GM19193 (cell line): ENCODE data around the gene HOXC9.

Experiments used
- POLR2A ChIP-seq: IDR thresholded peaks from 4 replicates; pipeline ENCODE4 v1.6.1; 2011; ENCODE audit not compliant: insufficient read depth, insufficient read length; ENCODE audit errors: extremely low read depth

Gene HOXC9

DNA sequence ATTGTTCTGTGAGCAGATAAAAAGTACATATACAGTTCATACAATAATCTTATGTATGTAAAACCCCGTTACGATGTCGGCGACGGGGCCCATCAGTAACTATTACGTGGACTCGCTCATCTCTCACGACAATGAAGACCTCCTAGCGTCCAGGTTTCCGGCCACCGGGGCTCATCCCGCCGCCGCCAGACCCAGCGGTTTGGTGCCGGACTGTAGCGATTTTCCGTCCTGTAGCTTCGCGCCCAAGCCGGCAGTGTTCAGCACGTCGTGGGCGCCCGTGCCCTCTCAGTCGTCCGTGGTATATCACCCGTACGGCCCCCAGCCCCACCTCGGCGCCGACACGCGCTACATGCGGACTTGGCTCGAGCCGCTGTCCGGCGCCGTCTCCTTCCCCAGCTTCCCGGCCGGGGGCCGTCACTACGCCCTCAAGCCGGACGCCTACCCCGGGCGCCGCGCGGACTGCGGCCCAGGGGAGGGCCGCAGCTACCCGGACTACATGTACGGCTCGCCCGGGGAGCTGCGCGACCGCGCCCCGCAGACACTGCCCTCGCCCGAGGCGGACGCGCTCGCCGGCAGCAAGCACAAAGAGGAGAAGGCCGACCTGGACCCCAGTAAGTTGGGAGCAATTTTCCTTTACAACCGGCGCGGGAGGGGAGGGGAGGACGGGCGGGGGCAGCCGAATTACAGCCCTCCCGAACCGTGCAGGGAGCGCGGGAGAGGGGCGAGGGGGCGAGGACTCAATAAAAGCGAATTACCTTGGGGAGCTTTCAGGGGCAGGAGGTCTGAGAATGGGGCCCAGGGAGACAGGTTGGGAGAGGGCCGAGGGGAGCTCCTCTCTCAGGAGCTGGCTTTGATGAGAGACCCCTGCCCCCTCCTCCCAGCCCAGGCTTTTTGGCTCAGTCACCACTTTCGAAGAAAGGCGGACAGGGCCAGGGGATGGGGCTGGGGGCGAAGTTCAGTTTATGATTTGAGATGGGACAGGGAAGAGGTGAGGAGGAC lies at the start of gene HOXC9:
HOXC9 (plus strand) TSS at position 46 of the 999 bp plus-strand sequence; CDS start at position 74, 28 bp downstream.
- no peak for TF ChIP-seq POLR2A

DNA sequence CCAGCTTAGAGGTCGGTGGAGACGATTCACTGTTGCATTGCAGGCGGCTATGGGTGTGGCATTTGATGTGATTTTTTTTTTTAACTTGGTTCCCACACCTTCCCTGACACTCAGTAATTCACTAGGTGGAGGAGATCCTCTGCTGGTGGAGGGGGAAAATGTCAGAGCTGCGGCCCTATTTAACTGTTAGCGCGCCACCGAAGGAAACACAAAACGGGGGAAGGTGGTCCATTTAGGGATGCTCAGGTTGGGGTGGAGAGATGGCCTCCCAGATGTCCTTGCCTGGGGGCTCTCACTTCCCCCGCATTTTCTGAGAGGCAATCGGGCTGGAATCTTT lies 49.6 kb upstream of the HOXC9 start:
- no peak for TF ChIP-seq POLR2A

DNA sequence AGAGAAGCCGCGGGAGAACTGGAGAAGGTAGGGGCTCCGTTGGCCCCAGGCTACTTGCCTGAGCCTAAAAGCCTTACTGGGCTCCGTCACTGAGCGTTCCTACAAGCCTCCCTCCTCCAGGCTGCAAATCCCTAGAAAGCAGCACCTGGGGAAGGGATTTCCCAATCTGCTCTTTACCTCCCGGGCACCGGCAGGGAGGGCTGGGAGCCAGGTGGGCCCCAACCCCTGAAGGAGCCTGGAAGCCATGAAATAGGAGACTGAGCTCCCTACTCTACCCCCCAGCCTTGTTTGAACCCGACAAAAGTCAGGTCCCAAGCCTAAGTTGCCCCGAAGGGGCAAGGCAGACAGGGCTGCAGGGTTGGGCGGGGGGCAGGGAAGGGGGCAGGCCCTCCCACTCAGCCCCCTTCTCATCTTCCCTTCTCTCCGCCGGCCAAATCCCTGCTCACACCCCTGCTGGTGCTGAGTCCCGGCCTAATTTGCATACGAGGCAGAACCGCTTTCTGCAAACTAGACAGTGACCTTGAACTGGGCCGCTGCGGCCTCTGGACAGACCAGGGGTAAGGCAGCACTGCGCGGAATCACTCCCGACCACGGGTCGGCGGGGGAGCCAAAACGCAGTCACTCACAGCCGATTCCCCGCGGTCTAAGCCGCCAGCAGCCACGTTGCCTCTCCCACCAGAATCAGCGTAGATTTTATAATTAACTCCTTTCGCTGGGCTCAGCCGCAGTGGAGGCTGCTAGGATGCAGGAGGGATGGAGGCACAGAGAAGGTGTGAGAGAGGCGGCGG lies 49.0 kb upstream of the HOXC9 start:
- TF ChIP-seq POLR2A, result no peak

DNA sequence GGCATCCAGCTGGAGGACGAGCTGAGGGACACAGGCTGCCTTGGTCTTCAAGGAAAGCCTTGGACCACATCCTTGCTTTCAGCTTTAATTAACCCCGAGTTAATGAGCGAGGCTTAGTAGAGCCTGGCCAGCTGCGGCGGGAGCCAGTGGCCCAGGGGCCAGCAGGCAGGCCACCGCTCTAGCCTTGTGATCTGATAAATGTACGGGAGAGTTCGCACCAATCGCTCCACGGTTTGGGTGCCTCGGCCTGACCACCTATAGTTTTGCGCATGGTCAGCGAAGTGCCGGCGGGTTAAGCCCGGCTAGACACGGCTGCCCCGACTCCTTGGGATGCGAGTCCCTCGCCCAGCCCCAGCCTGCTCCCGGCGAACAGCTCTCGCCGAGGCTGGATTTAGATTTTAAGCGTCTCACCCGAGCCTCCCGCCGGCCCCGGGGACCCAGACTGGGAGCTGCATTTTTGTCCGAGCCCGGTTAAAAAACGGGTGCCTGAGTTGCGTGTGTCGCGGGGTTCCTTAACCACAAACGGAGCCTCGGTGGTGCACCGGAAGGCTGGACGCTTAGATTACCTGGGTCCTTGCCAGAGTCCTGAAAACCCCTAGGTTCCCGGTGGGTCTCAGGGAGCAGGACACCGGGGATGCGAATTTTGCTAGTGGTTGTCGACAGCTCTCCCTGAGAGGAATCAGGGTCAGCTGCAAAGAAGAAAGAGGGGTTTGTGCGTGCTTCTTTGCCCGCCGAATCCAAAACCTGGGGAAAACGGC lies 48.2 kb upstream of the HOXC9 start:
- no peak for TF ChIP-seq POLR2A

DNA sequence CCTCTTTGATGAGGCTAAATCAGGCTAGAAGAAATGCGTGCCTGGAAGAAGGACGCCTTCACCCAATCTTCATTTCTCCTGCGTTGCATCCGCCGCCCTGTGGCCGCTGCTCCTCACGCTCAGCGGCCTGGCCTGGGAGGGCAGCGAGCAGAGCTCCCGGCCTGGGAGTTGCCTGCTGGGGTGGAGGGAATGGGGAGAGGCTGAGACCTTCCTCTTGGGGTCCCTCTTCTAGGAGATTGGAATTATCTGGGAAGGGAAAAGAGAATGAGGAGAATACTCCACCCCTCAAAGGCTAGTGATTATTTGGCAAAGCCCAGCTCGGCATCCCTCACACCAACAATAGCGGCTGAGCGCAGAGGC lies 47.6 kb upstream of the HOXC9 start:
- TF ChIP-seq POLR2A, result no peak

DNA sequence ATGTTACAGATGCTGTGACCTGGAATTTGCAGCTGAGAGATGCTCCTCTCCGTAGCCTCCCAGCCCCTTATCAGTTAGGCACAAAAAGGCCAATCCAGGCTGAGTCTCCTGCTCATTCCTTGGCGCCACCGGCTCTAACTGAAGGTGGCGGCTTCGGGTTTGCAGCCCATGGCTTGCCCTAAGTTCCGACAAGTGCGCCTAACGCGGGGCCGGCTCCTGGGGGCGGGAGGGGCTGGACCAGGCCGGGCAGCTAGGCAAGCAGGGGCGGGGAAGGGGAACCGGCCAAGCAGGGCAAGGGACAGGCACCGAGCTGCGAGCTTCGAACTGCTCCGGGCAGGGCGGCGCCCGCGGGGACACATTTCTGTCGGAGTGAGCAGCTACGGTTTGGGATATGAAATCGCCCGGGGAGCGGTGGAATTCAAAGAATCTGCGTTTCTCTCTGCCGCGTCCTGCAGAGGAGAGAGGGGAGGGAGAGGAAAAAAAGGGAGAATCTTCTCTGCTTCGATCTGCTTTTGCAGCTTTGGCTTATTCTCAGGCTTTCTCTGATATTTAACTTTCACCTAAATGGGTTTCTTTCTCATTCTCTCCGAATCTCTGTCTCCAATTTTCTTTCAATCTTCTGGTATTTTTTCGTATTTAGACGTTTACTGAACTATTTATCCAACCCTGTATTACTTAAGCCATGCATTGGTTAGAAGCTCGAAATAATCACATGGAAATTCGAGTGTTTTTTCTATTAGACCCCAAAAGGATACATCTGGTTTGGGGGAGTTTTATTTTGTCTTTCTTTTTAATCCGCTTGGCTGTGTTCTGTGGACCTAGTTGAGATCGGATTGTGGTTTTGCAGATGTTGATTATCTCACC lies 46.9 kb upstream of the HOXC9 start:
- TF ChIP-seq POLR2A, result no peak

DNA sequence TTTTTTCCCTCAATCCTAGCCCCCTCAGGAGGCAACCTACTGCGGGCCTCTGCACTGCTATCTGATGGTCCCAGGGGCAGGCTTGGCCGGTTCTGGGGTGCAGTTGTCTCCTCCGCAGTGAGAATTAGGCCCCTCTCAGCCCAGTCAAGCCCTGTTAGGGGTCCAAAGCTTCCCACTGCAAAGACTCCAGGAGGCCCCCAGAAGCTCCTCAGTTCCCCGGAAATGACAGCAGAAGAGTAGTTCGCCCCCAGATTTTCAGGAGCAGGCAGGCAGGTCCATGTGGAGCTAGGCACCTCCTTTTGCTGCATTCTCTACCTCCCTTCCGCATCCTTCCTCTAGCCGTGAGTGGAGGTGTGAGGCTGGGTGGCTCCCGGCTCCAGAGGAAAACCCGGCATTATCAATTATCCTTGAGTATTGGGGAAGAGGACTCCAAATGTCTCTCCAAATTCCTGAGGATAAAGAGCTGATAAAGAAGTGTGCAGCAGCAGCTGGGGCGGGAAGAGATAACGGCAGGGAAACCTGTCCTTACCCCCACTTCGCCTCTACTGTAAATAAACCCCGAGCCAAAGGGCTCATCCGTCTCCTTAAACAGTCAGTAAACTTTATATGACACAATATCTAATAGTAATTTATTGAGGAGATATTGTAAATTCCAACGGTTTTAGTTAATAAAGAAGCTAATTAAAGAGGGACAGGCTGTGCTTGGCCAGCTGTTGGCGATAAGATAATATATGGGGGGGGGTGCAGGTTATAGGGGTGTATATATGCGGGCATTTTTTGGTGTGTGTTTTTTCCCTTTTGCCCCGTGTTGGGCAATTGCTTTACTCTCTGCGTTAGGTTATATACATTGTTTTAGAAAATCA lies 45.9 kb upstream of the HOXC9 start:
- no peak for TF ChIP-seq POLR2A

DNA sequence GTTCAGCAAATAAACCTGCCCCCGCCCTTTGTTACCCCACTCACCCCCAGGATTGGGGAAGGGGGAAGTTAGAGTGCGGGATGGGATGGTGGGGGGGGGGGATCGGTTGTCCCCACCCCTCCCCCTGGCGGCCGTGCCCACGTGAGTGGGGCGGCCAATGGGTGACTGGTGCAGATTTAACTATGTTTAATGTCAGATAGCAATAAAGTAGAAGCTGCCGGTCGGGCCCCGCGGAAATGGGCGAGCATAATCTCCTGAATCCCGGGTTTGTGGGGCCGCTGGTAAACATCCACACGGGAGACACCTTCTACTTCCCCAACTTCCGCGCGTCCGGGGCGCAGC lies 45.3 kb upstream of the HOXC9 start, which contains the start of gene HOXC12:
HOXC12 (plus strand) TSS at position 210 of the 342 bp plus-strand sequence; CDS start at position 237, 27 bp downstream.
- TF ChIP-seq POLR2A, result no peak

DNA sequence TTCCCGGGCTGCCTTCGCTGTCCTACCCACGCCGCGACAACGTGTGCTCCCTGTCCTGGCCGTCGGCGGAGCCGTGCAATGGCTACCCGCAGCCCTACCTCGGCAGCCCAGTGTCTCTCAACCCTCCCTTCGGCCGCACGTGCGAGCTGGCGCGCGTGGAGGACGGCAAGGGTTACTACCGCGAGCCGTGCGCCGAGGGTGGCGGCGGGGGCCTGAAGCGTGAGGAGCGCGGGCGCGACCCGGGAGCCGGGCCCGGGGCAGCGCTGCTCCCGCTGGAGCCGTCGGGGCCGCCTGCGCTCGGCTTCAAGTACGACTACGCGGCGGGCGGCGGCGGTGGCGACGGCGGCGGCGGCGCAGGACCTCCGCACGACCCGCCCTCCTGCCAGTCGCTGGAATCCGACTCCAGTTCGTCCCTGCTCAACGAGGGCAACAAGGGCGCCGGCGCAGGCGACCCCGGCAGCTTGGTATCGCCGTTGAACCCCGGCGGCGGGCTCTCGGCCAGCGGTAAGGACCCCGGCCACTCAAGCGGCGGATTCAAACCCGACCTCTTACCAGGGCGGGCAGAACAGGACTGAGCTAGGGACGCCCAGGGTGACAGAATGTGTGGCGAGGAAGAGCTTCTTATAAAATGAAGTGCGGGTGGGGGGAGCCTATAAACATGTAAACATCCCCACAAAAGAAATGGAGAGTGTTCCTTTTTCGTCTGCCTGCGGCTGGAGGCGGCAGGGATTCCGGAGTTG lies 44.8 kb upstream of the HOXC9 start:
- no peak for TF ChIP-seq POLR2A

DNA sequence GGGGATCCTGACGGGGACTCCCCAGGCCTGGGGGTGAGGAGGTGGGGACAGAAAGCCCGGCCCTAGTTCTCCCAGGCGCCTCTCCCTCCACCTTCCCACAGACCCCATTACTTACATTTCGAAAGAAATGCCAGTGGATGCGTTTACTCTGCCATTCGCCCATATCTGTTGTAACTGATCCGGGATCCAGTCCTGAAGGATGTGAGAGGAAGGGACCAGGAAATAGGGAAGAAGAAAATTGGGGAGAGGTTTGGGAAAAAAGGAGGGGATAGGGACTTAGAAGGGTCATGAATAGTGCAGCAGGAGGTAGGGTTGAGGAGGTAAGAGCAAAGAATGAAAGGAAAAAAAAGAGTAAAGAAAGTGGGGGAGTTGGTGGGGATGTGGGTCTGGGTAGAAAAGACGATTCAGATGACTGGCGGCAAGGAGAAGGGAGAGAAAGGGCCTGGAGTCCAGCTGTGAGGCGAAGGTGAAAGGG lies 44.1 kb upstream of the HOXC9 start:
- no peak for TF ChIP-seq POLR2A

DNA sequence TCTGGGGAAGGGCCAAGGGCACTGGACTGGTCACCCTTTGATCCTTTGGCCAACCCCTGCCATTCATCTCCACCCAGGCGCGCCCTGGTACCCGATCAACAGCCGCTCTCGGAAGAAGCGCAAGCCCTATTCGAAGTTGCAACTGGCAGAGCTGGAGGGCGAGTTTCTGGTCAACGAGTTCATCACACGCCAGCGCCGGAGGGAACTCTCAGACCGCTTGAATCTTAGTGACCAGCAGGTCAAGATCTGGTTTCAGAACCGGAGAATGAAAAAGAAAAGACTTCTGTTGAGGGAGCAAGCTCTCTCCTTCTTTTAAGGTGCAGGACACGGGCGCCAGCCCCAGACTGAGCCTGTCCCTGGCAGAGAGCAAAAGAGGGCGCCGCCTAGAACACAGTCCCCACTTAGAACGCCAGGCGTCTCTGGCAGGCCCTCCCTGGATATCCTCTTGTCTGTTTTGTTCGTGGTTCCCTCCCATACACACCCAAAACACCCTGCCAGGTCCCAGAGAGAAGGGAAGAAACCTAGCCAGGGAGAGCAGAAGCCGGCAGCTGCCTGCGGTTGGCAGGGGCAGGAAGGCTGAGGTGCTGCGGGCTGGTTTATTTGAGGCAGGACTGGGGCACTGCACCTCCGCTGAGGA lies 43.6 kb upstream of the HOXC9 start:
- TF ChIP-seq POLR2A, result no peak

DNA sequence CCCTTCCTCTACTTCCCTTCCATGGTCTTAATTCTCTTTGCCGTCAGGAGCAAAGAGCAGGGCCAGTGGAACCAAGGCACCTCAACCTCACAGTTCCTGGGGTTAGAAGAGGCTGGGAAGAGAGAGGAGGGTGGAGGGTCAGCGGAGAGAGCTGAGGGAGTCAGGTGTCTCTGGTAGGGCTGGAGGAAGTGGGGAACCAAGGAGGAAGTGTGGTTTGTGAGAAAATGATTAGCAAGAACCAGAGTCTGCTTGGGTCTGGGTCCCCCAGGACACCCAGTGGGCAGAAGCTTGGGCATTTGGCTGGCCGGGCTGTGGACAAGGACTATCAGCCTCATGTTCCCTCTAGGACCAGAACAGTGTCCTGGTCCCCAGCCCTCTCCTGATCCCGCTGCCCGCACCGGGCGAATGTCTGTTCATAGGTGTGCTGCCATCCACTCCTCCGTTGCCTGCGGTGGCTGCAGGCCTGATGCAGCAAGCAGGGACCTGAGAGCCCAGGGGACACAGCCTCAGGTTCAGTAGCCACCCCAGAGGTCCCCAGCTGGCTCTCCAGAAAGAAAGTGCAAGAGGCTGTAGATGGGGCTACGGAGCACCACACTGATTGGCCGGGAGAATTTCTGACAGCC lies 42.9 kb upstream of the HOXC9 start:
- TF ChIP-seq POLR2A, result no peak
